ENCODE data around the gene BMP7.

Gene BMP7

GRCh38 chr20:57238089-57238488 lies 28.4 kb downstream of the BMP7 start:
- no peak overlapping the region for H3K4me2 ChIP-seq (ENCODE audit: low read depth, low read length, poor library complexity, severe bottlenecking)

GRCh38 chr20:57237585-57237953 lies 28.9 kb downstream of the BMP7 start:
- Histone ChIP-seq H3K9ac (ENCODE audit: low read depth, low read length, poor library complexity, severe bottlenecking) (no peak overlapping the region), H2AFZ (ENCODE audit: low read length) (no peak overlapping the region), H3K4me1 (ENCODE audit: insufficient read depth, low read length, poor library complexity, severe bottlenecking) (no peaks in the 10 kb centered on the region), H3F3A (ENCODE audit: low read depth) (no peaks in the 10 kb centered on the region), H3K9me2 (replicated peaks; ENCODE audit: low read depth, low read length) (no peaks in the 10 kb centered on the region), H3K27me3 (ENCODE audit: insufficient read depth, low read length, poor library complexity, severe bottlenecking) (no peaks in the 10 kb centered on the region), H4K20me1 (ENCODE audit: insufficient read depth, low read length, poor library complexity, severe bottlenecking) (no peaks in the 10 kb centered on the region), H3K9me3 (ENCODE audit: insufficient read depth, low read depth, low read length) (no peaks in the 10 kb centered on the region), H3K4me2 (ENCODE audit: low read depth, low read length, poor library complexity, severe bottlenecking) (no peak overlapping the region), H3K79me2 (ENCODE audit: insufficient read depth, low read length) (no peaks in the 10 kb centered on the region), H3K4me3 (ENCODE audit: low read length, poor library complexity, severe bottlenecking) (no peak overlapping the region), H3K36me3 (ENCODE audit: insufficient read depth, low read length) (no peaks in the 10 kb centered on the region)
- TF ChIP-seq EZH2phosphoT487 (IDR thresholded peaks at IDR 0.05; ENCODE audit: borderline replicate concordance) (no peak), CTCF (conservative IDR thresholded peaks at IDR 0.05; ENCODE audit: low read length) (no peak)

More at GRCh38 chr20:57238089-57238488, 28.4 kb downstream of the BMP7 start:
- Histone ChIP-seq H4K20me1 (ENCODE audit: insufficient read depth, low read length, poor library complexity, severe bottlenecking) (no peaks in the 10 kb centered on the region), H3F3A (ENCODE audit: low read depth) (no peaks in the 10 kb centered on the region), H3K4me1 (ENCODE audit: insufficient read depth, low read length, poor library complexity, severe bottlenecking) (no peaks in the 10 kb centered on the region), H3K27me3 (ENCODE audit: insufficient read depth, low read length, poor library complexity, severe bottlenecking) (no peaks in the 10 kb centered on the region), H3K9ac (ENCODE audit: low read depth, low read length, poor library complexity, severe bottlenecking) (no peak overlapping the region), H3K9me3 (ENCODE audit: insufficient read depth, low read depth, low read length) (no peaks in the 10 kb centered on the region), H3K4me3 (ENCODE audit: low read length, poor library complexity, severe bottlenecking) (no peak overlapping the region), H3K36me3 (ENCODE audit: insufficient read depth, low read length) (no peaks in the 10 kb centered on the region), H3K79me2 (ENCODE audit: insufficient read depth, low read length) (no peaks in the 10 kb centered on the region), H3K9me2 (replicated peaks; ENCODE audit: low read depth, low read length) (no peaks in the 10 kb centered on the region), H2AFZ (ENCODE audit: low read length) (no peak overlapping the region)
- TF ChIP-seq CTCF (conservative IDR thresholded peaks at IDR 0.05; ENCODE audit: low read length) = no peak

- no peaks in the 10 kb centered on the region for H3K9me2 ChIP-seq (replicated peaks; ENCODE audit: low read depth, low read length)
- H4K20me1 ChIP-seq (ENCODE audit: insufficient read depth, low read length, poor library complexity, severe bottlenecking) = no peaks in the 10 kb centered on the region
- no peak overlapping the region for H3K4me2 ChIP-seq (ENCODE audit: low read depth, low read length, poor library complexity, severe bottlenecking)
- no peaks in the 10 kb centered on the region for H3K36me3 ChIP-seq (ENCODE audit: insufficient read depth, low read length)
- TF ChIP-seq CTCF (conservative IDR thresholded peaks at IDR 0.05; ENCODE audit: low read length) (no peak), EZH2phosphoT487 (IDR thresholded peaks at IDR 0.05; ENCODE audit: borderline replicate concordance) (no peak)
- H3K4me3 ChIP-seq (ENCODE audit: low read length, poor library complexity, severe bottlenecking) = no peak overlapping the region
- H3K9ac ChIP-seq (ENCODE audit: low read depth, low read length, poor library complexity, severe bottlenecking) = no peak overlapping the region
- H3K27me3 ChIP-seq (ENCODE audit: insufficient read depth, low read length, poor library complexity, severe bottlenecking) = no peaks in the 10 kb centered on the region
- no peaks in the 10 kb centered on the region for H3K9me3 ChIP-seq (ENCODE audit: insufficient read depth, low read depth, low read length)
- H3F3A ChIP-seq (ENCODE audit: low read depth) = no peaks in the 10 kb centered on the region
- H3K4me1 ChIP-seq (ENCODE audit: insufficient read depth, low read length, poor library complexity, severe bottlenecking) = no peaks in the 10 kb centered on the region
- H3K79me2 ChIP-seq (ENCODE audit: insufficient read depth, low read length) = no peaks in the 10 kb centered on the region
- no peak overlapping the region for H2AFZ ChIP-seq (ENCODE audit: low read length)
Observed at GRCh38 chr20:57236813-57237584, 29.4 kb downstream of the BMP7 start.
